Lung (tissue), 12 donors: ENCODE data around the gene OR11A1. TPM values are rescaled to one million over a fixed set of nuclear protein-coding genes. Genes with fewer than 3 reads are reported as not detected.

Experiments
- ATAC-seq: fragments of 200-7000 bp; cut with Tn5 transposase; one replicate; pipeline ENCODE4 v1.9.1; 2020; ENCODE audit warnings: moderate number of reproducible peaks; ENCODE audit not compliant: insufficient read depth, low FRiP score
- DNase-seq, 3 donors: peaks; one replicate each; pipeline ENCODE4 v3.0.0-alpha.2; 2013 to 2017
- H3K27ac ChIP-seq, 2 donors: one replicate each; pipeline ENCODE4 v1.5.1; 2013; ENCODE audit warnings: mild to moderate bottlenecking in 2 of 2, moderate library complexity in 2 of 2, control low read depth in 1 of 2, inconsistent platforms in 1 of 2, low read depth in 1 of 2, low read length in 1 of 2
- H3K27me3 ChIP-seq, 3 donors: one replicate each; pipeline ENCODE4 v1.5.1; 2013; ENCODE audit warnings: low read length in 2 of 3; ENCODE audit not compliant: control insufficient read depth in 3 of 3, insufficient read depth in 3 of 3
- H3K36me3 ChIP-seq, 4 donors: one replicate each; pipeline ENCODE4 v1.5.1; 2013; ENCODE audit warnings: low read length in 4 of 4, mild to moderate bottlenecking in 1 of 4, moderate library complexity in 1 of 4; ENCODE audit not compliant: control insufficient read depth in 4 of 4, insufficient read depth in 4 of 4
- H3K4me1 ChIP-seq, 5 donors: one replicate each; pipeline ENCODE4 v1.5.1; 2013; ENCODE audit warnings: low read length in 5 of 5, mild to moderate bottlenecking in 2 of 5, moderate library complexity in 1 of 5; ENCODE audit not compliant: control insufficient read depth in 5 of 5, insufficient read depth in 5 of 5
- H3K4me3 ChIP-seq: one replicate; pipeline ENCODE4 v1.5.1; 2013; ENCODE audit warnings: mild to moderate bottlenecking, control low read depth, moderate library complexity
- H3K9ac ChIP-seq, 2 donors: one replicate each; pipeline ENCODE4 v1.5.1; 2013; ENCODE audit warnings: low read length in 2 of 2, control low read depth in 1 of 2; ENCODE audit not compliant: insufficient read depth in 1 of 2
- H3K9me3 ChIP-seq, 4 donors: one replicate each; pipeline ENCODE4 v1.5.1; 2013; ENCODE audit warnings: low read length in 3 of 4, mild to moderate bottlenecking in 1 of 4, moderate library complexity in 1 of 4; ENCODE audit not compliant: control insufficient read depth in 4 of 4, insufficient read depth in 3 of 4
- CTCF ChIP-seq: IDR thresholded peaks from 2 replicates; pipeline ENCODE4 v1.5.1; 2012; ENCODE audit warnings: mild to moderate bottlenecking; ENCODE audit errors: control extremely low read depth, extremely low read depth
- WGBS, 2 donors: extraction: QIAGEN DNeasy Blood & Tissue Kit; methylation state at CpG; one replicate each; pipeline ENCODE4 v1.1.7; 2013; 5-methylcytosine and 5-hydroxymethylcytosine counted together
- polyA plus RNA-seq, 2 donors: library from polyadenylated mRNA; stranded (reverse); fragments of 200-250 nt; gene quantifications; one replicate each; pipeline ENCODE4 v1.2.1, GENCODE V29; 2013
- total RNA-seq, 2 donors: library from RNA; depleted of rRNA in 1 of 2; stranded (reverse); fragments of >200 nt in 1 of 2; gene quantifications; one replicate each; pipeline ENCODE4 v1.2.1, GENCODE V29; 2014 to 2021
- donor health status: control.
- donor health status: control.
- donor health status: Bipolar disorder and iron deficiency.
- donor health status: healthy.
- donor health status: DM: yes; HTN: yes; CAD: no.

OR11A1 gene
- total and polyA plus RNA-seq, 4 donors = not detected

GRCh38 chr6:29494131-29494530 is 37.3 kb upstream of the OR11A1 start:
- H3K4me3 ChIP-seq = no peak overlapping the region
- H3K4me1 ChIP-seq = no peaks in the 10 kb centered on the region
- ATAC-seq (no peak), DNase-seq (no peak)
- no peak overlapping the region for H3K27ac ChIP-seq
- H3K9ac ChIP-seq = no peak overlapping the region
- TF ChIP-seq CTCF = no peak
- H3K27me3 ChIP-seq = peaks cover 0 to 11% (median 0%) of the 10 kb centered on the region in 3 donors
- no peaks in the 10 kb centered on the region for H3K36me3 ChIP-seq
- no peaks in the 10 kb centered on the region for H3K9me3 ChIP-seq
- WGBS, 2 donors = 71 to 79% methylated on average over 2 of the region's 2 CpGs

- no peaks in the 10 kb centered on the region for H3K36me3 ChIP-seq
- no peaks in the 10 kb centered on the region for H3K9me3 ChIP-seq
- no peak overlapping the region for H3K27ac ChIP-seq
- ATAC-seq (no peak), DNase-seq (no peak)
- no peak overlapping the region for H3K9ac ChIP-seq
- H3K27me3 ChIP-seq = peaks cover 0 to 11% (median 0%) of the 10 kb centered on the region in 3 donors
- no peaks in the 10 kb centered on the region for H3K4me1 ChIP-seq
- no peak overlapping the region for H3K4me3 ChIP-seq
- no peak for TF ChIP-seq CTCF
- 31 to 64% methylated on average over 2 of the region's 2 CpGs for WGBS, 2 donors
These were observed 36.4 kb upstream of the OR11A1 start for GRCh38 chr6:29493261-29493660.

GRCh38 chr6:29491574-29491973 is 34.7 kb upstream of the OR11A1 start:
- H3K4me3 ChIP-seq = no peak overlapping the region
- ATAC-seq (no peak), DNase-seq (no peak)
- H3K27ac ChIP-seq = no peak overlapping the region
- no peaks in the 10 kb centered on the region for H3K4me1 ChIP-seq
- WGBS, 2 donors = 88 to 93% methylated on average over 4 of the region's 4 CpGs
- peaks cover 0 to 8% (median 0%) of the 10 kb centered on the region in 3 donors for H3K27me3 ChIP-seq
- H3K36me3 ChIP-seq = no peaks in the 10 kb centered on the region
- H3K9me3 ChIP-seq = no peaks in the 10 kb centered on the region
- no peak overlapping the region for H3K9ac ChIP-seq
- no peak for TF ChIP-seq CTCF

- Histone ChIP-seq H3K9me3 (no peaks in the 10 kb centered on the region), H3K4me3 (no peak overlapping the region), H3K27me3 (peaks cover 0 to 2% (median 0%) of the 10 kb centered on the region in 3 donors), H3K9ac (no peak overlapping the region), H3K27ac (no peak overlapping the region), H3K36me3 (no peaks in the 10 kb centered on the region), H3K4me1 (no peaks in the 10 kb centered on the region)
- no peak for TF ChIP-seq CTCF
- WGBS, 2 donors = 24 to 43% methylated on average over 2 of the region's 2 CpGs
- ATAC-seq (no peak), DNase-seq (no peak)
These were observed 33.7 kb upstream of the OR11A1 start for GRCh38 chr6:29490552-29490951.
